Stimulated activated CD4-positive, alpha-beta T cell treated with anti-CD3 and anti-CD28 coated beads, Interleukin-2, amount 100 ng/mL, for 48 hours (primary cell): Measurements from ENCODE around the gene IFNB1.

Experiments used
- DNase-seq, 2 donors: peaks; one replicate each; pipeline ENCODE4 v3.0.0-alpha.2; 2020

Gene IFNB1

GRCh38 chr9:21077781-21078180 is at the start of gene IFNB1:
Gene IFNB1 (minus strand): TSS chr9:21077942. CDS start chr9:21077869, 73 bp downstream.
- DNase-seq, result no peak

GRCh38 chr9:21121595-21122251 is 44.0 kb upstream of the IFNB1 start:
- no peak for DNase-seq

- no peak for DNase-seq
These were observed 43.3 kb upstream of the IFNB1 start for GRCh38 chr9:21121079-21121478.

- no peak for DNase-seq
These were observed 41.5 kb upstream of the IFNB1 start for GRCh38 chr9:21119093-21119770.

GRCh38 chr9:21114311-21114710 is 36.6 kb upstream of the IFNB1 start:
- DNase-seq, result no peak

GRCh38 chr9:21110708-21111576 is 33.2 kb upstream of the IFNB1 start:
- no peak for DNase-seq

- DNase-seq, result no peak
These were observed 27.0 kb upstream of the IFNB1 start for GRCh38 chr9:21104787-21105186.

GRCh38 chr9:21102305-21102704 is 24.6 kb upstream of the IFNB1 start:
- no peak for DNase-seq

GRCh38 chr9:21097817-21098216 is 20.1 kb upstream of the IFNB1 start:
- DNase-seq, result no peak

- no peak for DNase-seq
These were observed 19.1 kb upstream of the IFNB1 start for GRCh38 chr9:21096901-21097255.

GRCh38 chr9:21096172-21096900 is 18.6 kb upstream of the IFNB1 start:
- DNase-seq, result peak in 1 of 2 donors; percentile 16

GRCh38 chr9:21095561-21095960 is 17.8 kb upstream of the IFNB1 start:
- no peak for DNase-seq

GRCh38 chr9:21086538-21086937 is 8.8 kb upstream of the IFNB1 start:
- DNase-seq, result no peak

- DNase-seq, result no peak
These were observed 7.3 kb upstream of the IFNB1 start for GRCh38 chr9:21085005-21085404.

- DNase-seq, result no peak
These were observed 6.6 kb upstream of the IFNB1 start for GRCh38 chr9:21084242-21084850.

- no peak for DNase-seq
These were observed 4.9 kb upstream of the IFNB1 start for GRCh38 chr9:21082671-21083070.

GRCh38 chr9:21081999-21082398 is 4.3 kb upstream of the IFNB1 start:
- no peak for DNase-seq

GRCh38 chr9:21081451-21081850 is 3.7 kb upstream of the IFNB1 start:
- no peak for DNase-seq

GRCh38 chr9:21080793-21081192 is 3.1 kb upstream of the IFNB1 start:
- no peak for DNase-seq

GRCh38 chr9:21078702-21079101 is 960 bp upstream of the IFNB1 start:
- DNase-seq, result no peak

- no peak for DNase-seq
These were observed 2.3 kb downstream of the IFNB1 start for GRCh38 chr9:21075484-21075883.

GRCh38 chr9:21070906-21071305 is 6.8 kb downstream of the IFNB1 start:
- no peak for DNase-seq

GRCh38 chr9:21070171-21070571 is 7.6 kb downstream of the IFNB1 start:
- DNase-seq, result no peak
